Cardiac muscle cell (in vitro differentiated cells and primary cell): ENCODE data around the gene C13orf42. TPM values are rescaled to one million over a fixed set of nuclear protein-coding genes. Genes with fewer than 3 reads are reported as not detected.

Experiments used
- DNase-seq, 2 donors: peaks; one replicate each; pipeline versions ENCODE4 v3.0.0 to v3.0.0-alpha.2; 2010 to 2017; ENCODE audit warnings: low read depth in 1 of 2, low spot score in 1 of 2
- H3K27ac ChIP-seq: fragments of 200-600 bp; sonication (generic); 2 replicates; pipeline ENCODE4 v1.5.1; 2016
- H3K27me3 ChIP-seq: fragments of 200-600 bp; sonication (generic); 2 replicates; pipeline ENCODE4 v1.6.0; 2016; ENCODE audit warnings: control low read depth
- H3K36me3 ChIP-seq: fragments of 200-600 bp; sonication (generic); 2 replicates; pipeline ENCODE4 v1.5.1; 2016; ENCODE audit warnings: control low read depth
- H3K4me1 ChIP-seq: fragments of 200-600 bp; sonication (generic); 2 replicates; pipeline ENCODE4 v1.8.1; 2017; ENCODE audit warnings: low read depth, mild to moderate bottlenecking, mixed run types
- H3K4me3 ChIP-seq: fragments of 200-600 bp; sonication (generic); 2 replicates; pipeline ENCODE4 v1.5.1; 2016; ENCODE audit warnings: mild to moderate bottlenecking
- H3K9me3 ChIP-seq: fragments of 200-600 bp; sonication (generic); 2 replicates; pipeline ENCODE4 v1.5.1; 2017; ENCODE audit warnings: low read depth, mild to moderate bottlenecking, control low read depth
- CTCF ChIP-seq: IDR thresholded peaks from 2 replicates; pipeline ENCODE4 v1.5.1; 2012; ENCODE audit warnings: low read depth, mild to moderate bottlenecking, low read length
- polyA plus RNA-seq: library from polyadenylated mRNA; unstranded; fragments of >200 nt; fragmentation: Nextera tagmentation; extraction: Ambion mirVana; gene quantifications from 2 replicates; pipeline ENCODE4 v1.2.1, GENCODE V29; 2016
- total RNA-seq: library from RNA; depleted of rRNA; stranded (reverse); fragments of >200 nt; gene quantifications from 2 replicates; pipeline ENCODE4 v1.2.3, GENCODE V29; 2016

Gene C13orf42
- total and polyA plus RNA-seq, 2 experiments from 2014 or later, result not detected

GRCh38 chr13:51065372-51066090 is 45.5 kb downstream of the C13orf42 start:
- no peak for TF ChIP-seq CTCF
- Histone ChIP-seq H3K27ac (no peak overlapping the region), H3K27me3 (no peaks in the 10 kb centered on the region), H3K9me3 (no peaks in the 10 kb centered on the region), H3K36me3 (no peaks in the 10 kb centered on the region), H3K4me3 (no peak overlapping the region), H3K4me1 (no peaks in the 10 kb centered on the region)
- DNase-seq, result no peak

GRCh38 chr13:51064753-51065152 is 46.3 kb downstream of the C13orf42 start:
- no peak for DNase-seq
- no peaks in the 10 kb centered on the region for H3K27me3 ChIP-seq
- no peaks in the 10 kb centered on the region for H3K4me1 ChIP-seq
- H3K36me3 ChIP-seq, result no peaks in the 10 kb centered on the region
- TF ChIP-seq CTCF, result no peak
- H3K27ac ChIP-seq, result no peak overlapping the region
- no peaks in the 10 kb centered on the region for H3K9me3 ChIP-seq
- no peak overlapping the region for H3K4me3 ChIP-seq

DNA sequence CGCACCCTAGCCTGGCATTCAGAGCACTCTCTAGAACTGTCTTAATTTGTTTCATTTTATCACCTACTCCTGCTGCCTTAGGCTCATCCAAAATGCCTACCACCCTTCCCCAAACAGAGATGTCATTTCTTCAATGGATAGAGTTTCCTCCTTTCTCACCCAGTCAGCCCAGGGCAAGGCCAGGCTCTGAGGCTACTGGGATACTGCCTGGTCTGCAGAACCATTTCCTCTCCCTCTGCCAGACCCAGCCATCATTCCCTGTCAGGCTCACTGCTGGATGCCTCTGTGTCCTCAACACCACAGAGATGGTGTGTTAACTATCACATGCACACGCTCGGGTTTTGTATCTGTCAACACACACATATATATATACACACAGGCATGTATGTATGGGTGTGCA is 47.2 kb downstream of the C13orf42 start:
- H3K27ac ChIP-seq, result no peak overlapping the region

GRCh38 chr13:51058461-51059167 is 52.5 kb downstream of the C13orf42 start:
- H3K9me3 ChIP-seq, result no peaks in the 10 kb centered on the region
- peaks cover 15% of the 10 kb centered on the region for H3K4me1 ChIP-seq
- H3K36me3 ChIP-seq, result no peaks in the 10 kb centered on the region
- H3K27me3 ChIP-seq, result no peaks in the 10 kb centered on the region
- no peak overlapping the region for H3K4me3 ChIP-seq
- no peak for TF ChIP-seq CTCF
- H3K27ac ChIP-seq, result peak overlapping the region; percentile 65
- DNase-seq, result peak in 1 of 2 donors; percentile 24

More for the DNA sequence above, 47.2 kb downstream of the C13orf42 start:
- no peak for DNase-seq
- no peaks in the 10 kb centered on the region for H3K9me3 ChIP-seq
- TF ChIP-seq CTCF, result no peak
- no peaks in the 10 kb centered on the region for H3K36me3 ChIP-seq
- H3K4me1 ChIP-seq, result peaks cover 5% of the 10 kb centered on the region
- no peaks in the 10 kb centered on the region for H3K27me3 ChIP-seq
- H3K4me3 ChIP-seq, result no peak overlapping the region

DNA sequence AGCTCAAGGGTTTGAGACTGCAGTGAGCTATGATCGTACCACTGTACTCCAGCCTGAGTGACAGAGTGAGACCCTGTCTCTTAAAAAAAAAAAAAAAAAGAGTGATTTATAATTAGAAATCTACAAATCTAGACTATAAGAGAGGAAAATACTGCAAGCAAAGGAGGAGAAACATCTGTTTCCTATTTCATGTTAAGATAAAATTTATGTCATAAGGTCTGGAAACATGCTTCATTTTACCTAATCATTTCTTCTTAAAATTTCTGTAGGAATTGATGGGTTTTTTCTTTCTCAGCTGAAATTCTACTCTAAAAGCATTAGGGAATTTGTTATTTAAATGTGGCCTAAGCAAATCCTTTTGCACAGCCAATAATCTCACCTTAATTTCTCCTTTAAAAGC is 53.2 kb downstream of the C13orf42 start:
- Histone ChIP-seq H3K4me1 (peaks cover 15% of the 10 kb centered on the region), H3K36me3 (no peaks in the 10 kb centered on the region), H3K9me3 (no peaks in the 10 kb centered on the region), H3K27ac (no peak overlapping the region), H3K4me3 (no peak overlapping the region), H3K27me3 (no peaks in the 10 kb centered on the region)
- no peak for TF ChIP-seq CTCF
- DNase-seq, result no peak
